ENCODE data around the gene POLA1. TPM values are rescaled to one million over a fixed set of nuclear protein-coding genes. Genes with fewer than 3 reads are reported as not detected.
"Not testable (repeated sequence)": the region's sequence is repeated elsewhere in the genome, so short reads cannot be mapped to it uniquely, and the experiment has no call there.

POLA1 gene
- total and polyA plus RNA-seq, 5 experiments from 2014 or later = 3.3 to 10.8 (median 5.3) TPM

GRCh38 chrX:24839331-24839730, 145.6 kb downstream of the POLA1 start:
- ATAC-seq (no peak), DNase-seq (no peak)
- Mint-ChIP-seq H3K27me3 (no peaks in the 10 kb centered on the region), H3K36me3 (peaks cover 0 to 16% (median 2%) of the 10 kb centered on the region in 3 donors), H3K4me1 (peaks cover 0 to 2% (median 0%) of the 10 kb centered on the region in 4 donors), H3K4me3 (no peak overlapping the region), H3K27ac (no peak overlapping the region), H3K9me3 (no peaks in the 10 kb centered on the region)
- POLR2A ChIA-PET = no interaction called here

GRCh38 chrX:24842486-24842885, 148.8 kb downstream of the POLA1 start:
- Mint-ChIP-seq H3K4me3 (no peak overlapping the region), H3K27me3 (no peaks in the 10 kb centered on the region), H3K9me3 (no peaks in the 10 kb centered on the region), H3K27ac (no peak overlapping the region), H3K36me3 (peaks cover 0 to 24% (median 0%) of the 10 kb centered on the region in 3 donors), H3K4me1 (peaks cover 0 to 2% (median 0%) of the 10 kb centered on the region in 4 donors)
- DNase-seq (no peak), ATAC-seq (no peak)
- POLR2A ChIA-PET = no interaction called here

GRCh38 chrX:24846550-24847150, 152.9 kb downstream of the POLA1 start:
- Mint-ChIP-seq H3K4me3 (no peak overlapping the region), H3K9me3 (no peaks in the 10 kb centered on the region), H3K4me1 (peaks cover 0 to under 1% (median 0%) of the 10 kb centered on the region in 4 donors), H3K27ac (peak overlapping the region in 1 of 10 donors; percentile 7), H3K36me3 (peaks cover 0 to 32% (median 7%) of the 10 kb centered on the region in 3 donors), H3K27me3 (no peaks in the 10 kb centered on the region)
- POLR2A ChIA-PET = no interaction called here
- DNase-seq = no peak
- no peak for ATAC-seq

GRCh38 chrX:24851289-24851688, 157.6 kb downstream of the POLA1 start:
- no peak overlapping the region for H3K27ac Mint-ChIP-seq
- POLR2A ChIA-PET = no interaction called here
- ATAC-seq = no peak

GRCh38 chrX:24851780-24852179, 158.1 kb downstream of the POLA1 start:
- Mint-ChIP-seq H3K9me3 (peaks cover 0 to 1% (median 0%) of the 10 kb centered on the region in 9 donors), H3K4me3 (no peak overlapping the region), H3K27ac (no peak overlapping the region), H3K27me3 (no peaks in the 10 kb centered on the region), H3K4me1 (peaks cover 0 to 1% (median 0%) of the 10 kb centered on the region in 4 donors), H3K36me3 (peaks cover 3 to 25% (median 20%) of the 10 kb centered on the region in 3 donors)
- ATAC-seq (no peak), DNase-seq (no peak)
- POLR2A ChIA-PET = interaction anchor here (0.6 kb wide), 1 partner anchor 883 kb away, joined by 3 read pairs; no protein-coding TSS in a partner anchor

More at GRCh38 chrX:24851289-24851688, 157.6 kb downstream of the POLA1 start:
- H3K4me1 Mint-ChIP-seq = peaks cover 0 to 1% (median 0%) of the 10 kb centered on the region in 4 donors
- no peaks in the 10 kb centered on the region for H3K27me3 Mint-ChIP-seq
- no peak overlapping the region for H3K4me3 Mint-ChIP-seq
- DNase-seq = no peak
- peaks cover 0 to 1% (median 0%) of the 10 kb centered on the region in 9 donors for H3K9me3 Mint-ChIP-seq
- H3K36me3 Mint-ChIP-seq = peaks cover 3 to 29% (median 20%) of the 10 kb centered on the region in 3 donors

- DNase-seq (no peak), ATAC-seq (no peak)
- H3K36me3 Mint-ChIP-seq = peaks cover 4 to 9% (median 8%) of the 10 kb centered on the region in 3 donors
- H3K4me1 Mint-ChIP-seq = no peaks in the 10 kb centered on the region
- no peak overlapping the region for H3K27ac Mint-ChIP-seq
- POLR2A ChIA-PET = no interaction called here
- H3K4me3 Mint-ChIP-seq = no peak overlapping the region
- H3K9me3 Mint-ChIP-seq = no peaks in the 10 kb centered on the region
- H3K27me3 Mint-ChIP-seq = no peaks in the 10 kb centered on the region
Measured at GRCh38 chrX:24858004-24858746, 164.5 kb downstream of the POLA1 start.

GRCh38 chrX:24859211-24859841, 165.6 kb downstream of the POLA1 start:
- ATAC-seq (no peak), DNase-seq (no peak)
- H3K27me3 Mint-ChIP-seq = no peaks in the 10 kb centered on the region
- H3K36me3 Mint-ChIP-seq = peaks cover 4 to 10% (median 8%) of the 10 kb centered on the region in 3 donors
- H3K27ac Mint-ChIP-seq = peak overlapping the region in 1 of 10 donors; percentile 23
- H3K4me1 Mint-ChIP-seq = no peaks in the 10 kb centered on the region
- POLR2A ChIA-PET = no interaction called here
- H3K9me3 Mint-ChIP-seq = no peaks in the 10 kb centered on the region
- peak overlapping the region in 1 of 10 donors; percentile 8 for H3K4me3 Mint-ChIP-seq

GRCh38 chrX:24860140-24860539, 166.4 kb downstream of the POLA1 start:
- H3K27me3 Mint-ChIP-seq = no peaks in the 10 kb centered on the region
- no peak for ATAC-seq

GRCh38 chrX:24862343-24862742, 168.6 kb downstream of the POLA1 start:
- H3K4me1 Mint-ChIP-seq = no peaks in the 10 kb centered on the region
- no peak for DNase-seq
- H3K27me3 Mint-ChIP-seq = no peaks in the 10 kb centered on the region
- POLR2A ChIA-PET = no interaction called here
- ATAC-seq = no peak
- no peak overlapping the region for H3K27ac Mint-ChIP-seq
- H3K4me3 Mint-ChIP-seq = no peak overlapping the region
- H3K36me3 Mint-ChIP-seq = peaks cover 6 to 12% (median 8%) of the 10 kb centered on the region in 3 donors
- H3K9me3 Mint-ChIP-seq = no peaks in the 10 kb centered on the region

More at GRCh38 chrX:24860140-24860539, 166.4 kb downstream of the POLA1 start:
- no peak overlapping the region for H3K4me3 Mint-ChIP-seq
- H3K4me1 Mint-ChIP-seq = no peaks in the 10 kb centered on the region
- no peaks in the 10 kb centered on the region for H3K9me3 Mint-ChIP-seq
- H3K27ac Mint-ChIP-seq = no peak overlapping the region
- peaks cover 8 to 13% (median 8%) of the 10 kb centered on the region in 3 donors for H3K36me3 Mint-ChIP-seq
- POLR2A ChIA-PET = no interaction called here
- no peak for DNase-seq

GRCh38 chrX:24863779-24864178, 170.1 kb downstream of the POLA1 start:
- H3K9me3 Mint-ChIP-seq, H3K4me3 Mint-ChIP-seq, H3K27ac Mint-ChIP-seq, H3K27me3 Mint-ChIP-seq, POLR2A ChIA-PET, ATAC-seq, H3K4me1 Mint-ChIP-seq, DNase-seq: not testable (repeated sequence)
- peaks cover 6 to 14% (median 8%) of the 10 kb centered on the region in 3 donors for H3K36me3 Mint-ChIP-seq

- Mint-ChIP-seq H3K4me3 (no peak overlapping the region), H3K36me3 (peaks cover 0 to 10% (median 2%) of the 10 kb centered on the region in 3 donors), H3K27ac (no peak overlapping the region), H3K4me1 (no peaks in the 10 kb centered on the region), H3K27me3 (no peaks in the 10 kb centered on the region), H3K9me3 (no peaks in the 10 kb centered on the region)
- POLR2A ChIA-PET = no interaction called here
- no peak for DNase-seq
- no peak for ATAC-seq
Measured at GRCh38 chrX:24870143-24870542, 176.4 kb downstream of the POLA1 start.

- H3K4me3 Mint-ChIP-seq = no peak overlapping the region
- no peak for DNase-seq
- H3K36me3 Mint-ChIP-seq = peaks cover 0 to 3% (median 0%) of the 10 kb centered on the region in 3 donors
- H3K27ac Mint-ChIP-seq = no peak overlapping the region
- POLR2A ChIA-PET = no interaction called here
- no peaks in the 10 kb centered on the region for H3K4me1 Mint-ChIP-seq
- H3K27me3 Mint-ChIP-seq = no peaks in the 10 kb centered on the region
- no peaks in the 10 kb centered on the region for H3K9me3 Mint-ChIP-seq
- no peak for ATAC-seq
Measured at GRCh38 chrX:24874604-24875247, 181.0 kb downstream of the POLA1 start.

Measured in naive thymus-derived CD8-positive, alpha-beta T cell (primary cell).